Hematopoietic multipotent progenitor cell treated with erythropoietin and hydrocortisone succinate and interleukin-3 and kit ligand, for 17 days (in vitro differentiated cells): ENCODE results near the gene MAP4K1.
"Not testable (repeated sequence)": the region's sequence is repeated elsewhere in the genome, so short reads cannot be mapped to it uniquely, and the experiment has no call there.

Experiments used
- DNase-seq: peaks from one replicate; pipeline ENCODE4 v3.0.0-alpha.2; 2015; ENCODE audit warnings: low spot score

MAP4K1 gene

DNA sequence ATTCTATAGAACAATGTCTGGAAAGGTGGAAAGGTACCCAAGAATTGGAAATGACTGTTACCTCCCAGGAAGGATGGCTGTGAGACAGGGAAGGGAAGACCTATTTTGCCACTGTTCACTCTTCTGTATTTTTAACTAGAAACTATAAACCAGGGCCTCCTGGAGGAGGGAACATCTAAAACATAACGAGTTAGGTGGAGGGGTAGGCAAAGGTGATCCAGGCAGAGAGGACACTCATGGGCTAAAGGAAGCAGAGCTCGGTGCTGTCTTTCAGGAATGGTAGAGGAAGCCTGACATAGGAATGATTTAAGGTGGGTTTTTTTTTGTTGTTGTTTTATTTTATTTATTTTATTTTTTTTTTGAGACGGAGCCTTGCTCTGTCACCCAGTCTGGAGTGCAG, 7.1 kb upstream of the MAP4K1 start:
- DNase-seq: no peak

DNA sequence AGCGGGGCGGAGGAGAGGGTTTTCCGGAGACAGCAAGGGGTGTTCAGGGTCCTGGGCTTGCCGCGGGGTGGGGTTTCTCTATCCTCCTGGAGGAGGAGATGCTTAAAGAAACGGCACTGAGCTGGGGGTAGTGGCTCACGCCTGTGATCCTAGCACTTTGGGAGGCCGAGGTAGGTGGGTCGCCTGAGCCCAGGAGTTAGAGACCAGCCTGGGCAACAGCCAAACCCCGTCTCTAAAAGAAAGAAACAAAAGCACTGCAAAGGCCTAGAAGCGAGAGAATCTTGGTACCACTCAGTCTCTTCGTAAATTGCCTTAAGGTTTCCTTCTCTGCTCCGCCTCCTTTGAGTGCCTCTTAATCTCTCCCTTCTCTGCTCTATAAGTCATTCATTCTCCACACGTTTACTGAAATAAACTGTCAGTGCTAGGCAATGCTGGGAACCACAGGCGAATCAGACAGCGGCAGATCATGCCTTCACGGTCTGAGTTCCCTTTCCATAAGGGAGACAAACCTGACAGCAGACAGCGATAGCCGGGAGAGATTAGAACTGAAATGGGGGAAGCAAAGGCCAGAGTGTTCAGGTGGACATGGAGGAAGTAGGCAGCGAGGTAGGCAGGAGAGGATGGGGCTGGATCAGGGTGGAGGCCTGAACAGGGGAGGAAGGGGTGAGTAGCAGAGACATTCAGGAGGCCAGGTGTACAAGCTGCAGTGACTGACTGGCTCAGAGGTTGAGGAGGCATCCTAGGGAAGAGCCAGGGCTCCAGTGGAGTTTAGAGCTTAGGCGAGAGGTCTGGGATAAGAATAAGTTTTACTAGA, 1.8 kb upstream of the MAP4K1 start:
- DNase-seq: no peak

DNA sequence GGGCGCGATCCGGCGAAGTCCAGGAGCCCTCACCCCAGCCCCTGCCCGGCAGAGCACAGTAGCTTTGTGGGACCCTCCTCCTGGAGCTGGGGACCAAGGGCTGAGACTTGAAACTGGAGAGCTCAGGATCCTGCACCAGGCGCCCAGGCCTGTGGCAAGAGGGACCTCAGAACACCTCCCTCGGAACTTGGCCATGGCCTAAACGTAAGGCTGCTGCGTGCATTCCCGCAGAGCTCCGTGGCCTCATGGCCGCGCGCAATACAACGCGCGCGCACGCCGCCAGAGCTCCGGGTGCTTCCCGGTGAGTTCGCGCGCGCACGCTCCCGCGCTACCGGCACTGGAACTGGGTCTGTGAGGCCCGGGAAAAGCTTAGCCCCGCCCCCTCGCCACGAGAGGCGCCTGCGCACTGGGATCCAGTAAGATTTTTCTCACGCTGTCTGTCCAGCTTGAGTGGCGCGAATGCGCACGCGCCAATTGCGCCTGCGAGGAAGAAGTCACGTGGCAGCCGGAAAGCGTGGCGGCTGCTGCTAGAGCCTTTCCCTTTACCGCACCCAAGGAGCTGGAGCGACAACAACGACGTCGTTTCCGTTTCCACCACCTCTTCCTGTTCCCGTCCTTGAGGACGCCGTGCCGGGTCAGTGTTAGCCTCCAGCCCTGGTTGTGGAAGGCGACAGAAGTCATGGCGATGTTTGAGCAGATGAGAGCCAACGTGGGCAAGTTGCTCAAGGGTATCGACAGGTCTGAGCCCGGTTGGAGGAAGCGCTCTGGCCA, 1.0 kb upstream of the MAP4K1 start, which contains the start of gene EIF3K:
Gene EIF3K, plus strand, starts transcription at position 599 of the 771 bp plus-strand sequence. Its CDS starts 81 bp downstream, at position 680.
- peak; percentile 98 for DNase-seq

DNA sequence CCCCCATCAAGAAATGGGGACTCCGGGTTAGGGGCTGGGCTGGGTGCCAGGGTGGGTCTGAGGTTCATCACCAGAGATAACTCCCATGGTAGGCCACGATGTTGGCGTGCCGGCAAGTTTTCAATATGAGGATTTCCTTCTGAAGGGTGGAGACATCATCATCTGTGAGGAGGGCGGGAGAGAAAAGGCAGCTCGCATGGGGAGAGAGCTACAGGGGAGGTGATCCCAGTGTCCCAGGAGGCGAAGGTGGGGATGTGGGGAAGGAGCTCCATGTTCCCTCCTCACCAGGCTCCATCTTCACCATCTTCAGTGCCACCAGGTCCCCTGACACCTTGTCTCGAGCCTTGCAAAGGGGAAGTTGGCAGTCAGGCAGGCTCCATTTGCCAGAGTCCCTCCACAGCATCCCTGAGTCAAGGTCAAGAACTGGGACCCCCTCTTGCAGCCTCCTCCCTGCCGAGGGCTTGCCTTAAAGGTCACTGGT, 430 bp downstream of the MAP4K1 start:
- DNase-seq: no peak

DNA sequence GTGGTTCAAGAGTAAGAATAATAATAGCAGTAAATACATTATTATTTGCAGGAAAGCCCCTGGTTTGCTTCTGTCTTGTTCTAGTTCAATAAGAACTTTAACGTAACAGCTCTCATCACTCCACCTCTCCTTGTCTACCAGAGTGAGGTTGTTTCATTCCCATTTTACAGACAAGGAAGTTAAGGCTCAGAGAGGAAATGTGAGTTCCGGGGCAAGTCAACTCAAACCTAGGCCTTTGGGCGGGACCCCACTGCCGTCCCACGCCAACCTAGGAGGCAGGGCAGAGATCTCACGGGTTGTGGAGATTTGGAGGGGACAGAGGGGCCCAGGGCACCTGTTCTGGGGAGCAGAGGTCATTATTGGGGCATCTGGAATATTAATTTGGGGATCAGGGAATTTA, 1.5 kb downstream of the MAP4K1 start:
- DNase-seq: no peak

DNA sequence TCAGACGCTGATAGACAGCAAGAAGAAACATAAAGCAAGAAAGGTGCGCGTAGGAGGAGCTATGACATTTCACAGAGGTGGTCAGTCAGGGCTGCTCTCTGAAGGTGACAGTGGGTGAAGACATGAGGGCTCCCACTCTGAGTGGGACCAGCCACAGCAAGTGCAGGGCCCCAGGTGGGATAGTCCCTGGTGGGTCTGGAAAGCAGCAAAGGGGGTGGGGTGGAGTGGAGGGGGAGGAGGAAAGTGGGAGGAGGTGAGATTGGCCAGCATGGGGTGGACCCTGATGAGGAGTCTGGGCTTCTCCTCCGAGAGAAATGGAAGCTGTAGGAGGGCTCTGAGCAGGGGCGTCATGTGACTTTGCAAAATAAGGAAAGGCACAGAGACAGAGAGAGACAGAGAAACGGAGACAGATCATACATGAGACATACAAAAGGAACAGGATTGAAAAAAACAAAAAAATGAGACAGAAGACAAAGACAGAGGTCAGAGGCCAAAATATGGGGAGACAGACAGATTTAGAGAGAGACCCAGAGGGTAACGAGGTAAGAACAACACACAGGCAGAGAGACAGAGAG, 2.7 kb downstream of the MAP4K1 start:
- no peak for DNase-seq

DNA sequence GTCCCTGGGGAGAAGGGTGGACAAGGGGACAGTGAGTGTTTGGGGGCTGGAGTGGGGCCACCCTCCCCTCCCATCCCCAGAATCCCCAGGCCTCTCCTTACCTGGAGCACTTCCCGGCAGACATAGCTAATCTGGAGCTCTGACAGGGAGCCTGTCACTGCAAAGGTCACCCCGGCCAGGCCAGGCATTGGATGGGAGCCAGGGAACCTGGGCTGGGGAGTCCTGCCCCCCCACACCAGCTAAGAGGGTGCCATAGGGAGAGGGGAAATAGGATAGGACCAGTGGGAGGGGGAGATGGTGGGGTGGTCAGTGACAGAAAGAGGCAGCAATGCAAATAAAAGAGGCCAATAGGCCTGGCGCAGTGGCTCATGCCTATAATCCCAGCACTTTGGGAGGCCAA, 3.5 kb downstream of the MAP4K1 start:
- DNase-seq: no peak

DNA sequence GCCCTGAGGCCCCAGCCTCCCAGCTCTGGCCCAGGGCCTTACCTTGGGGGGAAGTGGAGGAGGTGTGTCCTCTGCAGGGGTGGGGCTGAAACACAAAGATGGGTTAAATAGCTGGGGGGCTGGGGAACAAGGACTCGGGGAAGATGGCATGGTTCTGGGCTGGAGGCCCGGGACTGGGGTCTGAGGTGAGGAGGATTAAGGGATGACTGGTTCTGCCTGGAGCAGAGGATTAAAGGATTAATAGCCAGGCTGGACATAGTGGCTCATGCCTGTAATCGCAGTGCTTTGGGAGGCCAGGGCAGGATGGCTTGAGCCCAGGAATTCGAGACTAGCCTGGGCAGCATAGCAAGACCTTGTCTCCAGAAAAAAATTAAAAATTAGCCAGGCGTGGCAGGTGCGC, 11.6 kb downstream of the MAP4K1 start:
- DNase-seq: no peak

DNA sequence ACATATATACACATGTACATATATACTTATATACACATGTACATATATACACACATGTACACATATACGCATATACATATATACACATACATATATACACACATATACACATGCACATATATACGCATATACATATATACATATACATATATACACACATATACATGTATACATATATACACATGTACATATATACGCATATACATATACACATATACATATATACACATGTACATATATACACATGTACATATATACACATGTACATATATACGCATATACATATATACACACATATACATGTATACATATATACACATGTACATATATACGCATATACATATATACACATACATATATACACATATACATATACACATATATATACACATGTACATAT, 14.9 kb downstream of the MAP4K1 start:
- DNase-seq: not testable (repeated sequence)

DNA sequence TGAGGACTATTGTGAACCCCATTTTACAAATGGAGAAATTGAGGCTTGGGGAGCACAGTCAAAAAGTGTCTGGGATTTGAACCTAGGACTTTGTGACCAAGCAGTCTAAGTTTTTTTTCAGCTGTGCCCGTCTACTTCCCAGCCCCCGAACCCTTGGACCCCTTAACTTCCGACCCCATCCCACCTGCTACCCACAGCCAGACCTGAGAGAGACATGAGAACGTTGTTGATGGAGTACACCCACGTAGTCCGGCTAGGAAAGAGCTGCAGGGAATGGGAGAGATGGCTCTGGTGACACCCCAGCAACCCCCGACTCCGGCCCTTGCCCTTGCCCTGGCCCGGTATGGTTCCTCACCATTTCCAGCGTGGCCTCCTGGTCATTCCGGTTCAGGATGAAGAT, 18.0 kb downstream of the MAP4K1 start:
- no peak for DNase-seq

DNA sequence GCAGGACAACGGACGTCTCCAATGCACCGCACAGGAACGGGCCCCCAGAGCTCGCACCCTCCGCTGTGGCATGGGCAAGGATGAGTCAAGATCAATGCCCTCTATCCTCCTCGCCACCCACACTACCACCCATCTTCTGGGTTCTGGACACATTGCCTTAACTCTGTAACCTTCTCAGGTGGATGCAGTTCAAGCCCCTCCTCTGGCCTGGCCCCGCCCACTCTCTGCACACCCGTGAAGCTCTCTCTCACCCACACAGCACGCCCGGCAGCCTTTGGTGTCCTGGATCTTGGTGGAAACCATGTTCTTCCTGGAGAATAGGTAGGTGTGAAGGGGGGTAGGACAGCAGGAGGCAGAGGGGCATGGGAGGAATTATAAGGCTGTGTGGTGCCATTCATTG, 20.7 kb downstream of the MAP4K1 start:
- DNase-seq: no peak

DNA sequence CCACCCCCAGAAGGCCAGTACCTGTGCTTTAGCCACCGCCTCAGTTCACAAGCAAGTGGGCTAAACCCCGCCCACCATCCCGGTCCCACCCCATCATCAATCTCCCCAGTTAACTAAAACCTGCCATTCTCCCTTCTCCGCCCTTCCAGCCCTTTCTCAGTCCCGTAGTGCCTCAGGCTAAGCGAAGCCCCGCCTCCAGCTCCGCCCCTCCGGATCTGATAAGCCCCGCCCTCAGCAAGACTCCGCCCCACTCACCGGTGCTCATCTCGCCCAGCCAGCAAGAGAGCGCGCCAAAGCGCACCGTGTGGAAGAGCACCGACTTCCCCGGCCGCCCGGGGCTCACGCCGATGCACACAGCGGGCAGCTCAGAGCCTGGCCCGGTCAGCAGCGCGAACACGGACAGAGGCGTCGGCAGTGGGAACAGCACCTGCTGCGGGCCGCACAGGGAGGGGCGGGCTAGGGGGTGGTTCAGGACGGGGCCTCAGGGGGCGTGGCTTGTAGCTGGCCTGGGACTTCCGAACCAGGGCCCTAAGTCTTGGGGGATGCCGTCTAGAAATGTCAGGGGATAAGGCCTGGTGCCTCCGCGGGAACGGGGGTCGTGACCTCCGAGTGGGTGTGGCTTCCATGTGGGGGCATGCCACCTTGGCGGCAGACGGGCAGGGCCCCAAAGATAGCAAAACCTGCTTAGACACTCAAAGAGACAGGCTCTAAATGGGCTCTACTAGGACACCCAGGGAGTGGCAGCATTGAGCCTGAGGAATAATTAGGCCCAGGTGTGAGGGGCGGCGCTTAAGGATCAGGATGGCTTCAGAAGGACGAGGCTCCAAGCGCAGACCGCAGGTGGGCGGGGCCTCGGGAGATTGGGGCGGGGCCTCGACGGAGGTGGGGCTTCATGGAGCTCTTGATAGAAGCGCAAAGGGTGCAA, 21.4 kb downstream of the MAP4K1 start:
- no peak for DNase-seq

DNA sequence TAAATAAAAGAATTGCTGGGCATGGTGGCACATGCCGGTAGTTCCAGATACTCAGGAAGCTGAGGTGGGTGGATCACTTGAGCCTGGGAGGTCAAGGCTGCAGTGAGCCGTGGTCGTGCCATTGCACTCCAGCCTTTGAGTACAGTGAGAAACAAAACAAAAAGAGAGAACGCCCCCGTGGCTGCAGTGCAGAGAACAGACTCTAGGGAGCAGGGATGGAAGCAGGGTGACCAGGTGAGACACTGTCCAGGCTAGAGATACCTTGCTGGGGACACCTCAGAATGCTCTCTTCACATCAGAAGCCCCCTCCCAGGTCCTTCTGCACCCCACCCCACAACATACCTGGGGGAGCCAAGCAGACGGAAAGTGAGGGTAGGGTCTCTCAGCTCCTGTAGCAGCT, 24.8 kb downstream of the MAP4K1 start:
- DNase-seq: no peak

DNA sequence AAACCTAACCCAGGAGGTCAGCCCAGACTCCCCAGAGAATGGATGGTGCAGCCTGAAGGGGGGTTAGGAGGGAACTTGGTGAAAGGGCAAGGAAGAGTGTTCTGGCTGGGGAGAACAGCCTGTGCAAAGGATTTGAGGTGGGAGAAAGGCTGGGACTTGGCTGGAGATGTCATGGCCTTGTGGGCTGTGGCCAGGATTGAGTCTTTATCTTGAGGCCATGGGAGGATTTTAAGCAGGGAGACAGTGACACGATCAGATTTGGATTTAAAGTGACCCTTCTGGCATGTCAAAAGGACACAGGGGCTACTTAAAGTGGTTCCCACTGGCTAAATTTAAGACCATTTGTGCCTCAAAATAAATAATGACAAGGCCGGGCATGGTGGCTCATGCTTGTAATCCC, 29.7 kb downstream of the MAP4K1 start:
- DNase-seq: no peak

DNA sequence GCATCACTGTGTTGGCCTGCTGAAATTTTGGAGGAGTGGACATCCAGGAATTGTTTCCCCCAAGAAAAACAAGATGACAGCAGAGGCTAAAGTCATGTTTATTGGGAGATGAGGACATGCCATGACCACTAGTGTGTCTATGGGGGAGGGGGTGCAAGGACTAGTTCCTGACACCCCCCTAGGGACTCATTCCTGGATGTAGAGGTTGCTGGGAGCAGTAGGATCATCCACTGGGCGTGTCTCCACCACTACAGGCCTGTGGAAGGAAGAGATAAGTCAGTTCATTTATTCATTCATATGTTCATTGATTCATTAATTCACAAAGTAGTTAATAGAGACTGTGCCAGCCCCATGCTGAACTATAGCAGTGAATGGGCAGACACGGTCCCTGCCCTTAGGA, 30.2 kb downstream of the MAP4K1 start:
- no peak for DNase-seq

DNA sequence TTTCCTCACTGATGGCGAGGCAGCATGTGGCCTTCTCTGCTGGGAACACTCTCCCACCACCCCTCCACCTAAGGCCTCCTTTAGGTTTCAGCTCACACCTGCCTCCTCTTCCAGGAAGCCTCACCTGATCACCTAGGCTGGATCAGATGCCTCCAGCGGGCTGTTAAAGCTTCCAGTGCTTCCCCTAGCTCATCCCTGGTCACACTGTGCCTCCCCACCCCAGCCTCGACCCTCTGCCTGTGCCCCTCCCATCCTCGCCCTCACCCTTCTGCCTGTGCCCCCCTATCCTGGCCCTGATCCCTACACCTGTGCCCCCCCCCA, 33.8 kb downstream of the MAP4K1 start:
- no peak for DNase-seq

DNA sequence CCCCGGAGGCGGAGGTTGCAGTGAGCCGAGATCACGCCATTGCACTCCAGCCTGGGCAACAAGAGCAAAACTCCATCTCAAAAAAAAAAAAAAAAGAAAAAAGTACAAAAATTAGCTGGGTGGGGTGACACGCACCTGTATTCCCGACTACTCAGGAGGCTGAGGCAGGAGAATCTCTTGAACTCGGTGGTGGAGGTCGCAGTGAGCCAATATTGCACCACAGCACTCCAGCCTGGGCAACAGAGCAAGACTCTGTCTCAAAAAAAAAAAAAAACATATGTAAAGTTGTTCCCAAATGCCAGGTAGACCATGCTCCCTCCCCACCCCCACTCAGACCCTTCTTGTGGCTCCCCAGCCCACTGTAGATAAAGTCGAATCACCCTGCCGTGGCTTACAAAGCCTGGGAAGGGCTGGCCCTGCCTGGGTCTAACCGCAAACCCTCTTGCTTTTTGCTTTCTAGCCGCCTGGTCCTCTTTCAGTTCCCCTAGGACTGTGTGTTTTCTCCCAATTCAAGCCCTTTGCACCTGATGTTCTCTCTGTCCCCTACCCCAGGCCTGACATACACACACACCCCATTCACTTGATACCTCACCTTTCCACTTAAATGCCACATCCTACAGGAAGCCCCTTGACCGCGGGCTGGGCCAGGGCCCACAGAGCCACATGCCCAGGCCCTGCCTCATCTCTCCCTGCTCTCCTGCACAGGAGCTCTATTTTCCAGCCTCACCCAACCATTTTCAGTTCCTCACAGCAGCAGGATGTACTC, 34.4 kb downstream of the MAP4K1 start:
- DNase-seq: no peak

DNA sequence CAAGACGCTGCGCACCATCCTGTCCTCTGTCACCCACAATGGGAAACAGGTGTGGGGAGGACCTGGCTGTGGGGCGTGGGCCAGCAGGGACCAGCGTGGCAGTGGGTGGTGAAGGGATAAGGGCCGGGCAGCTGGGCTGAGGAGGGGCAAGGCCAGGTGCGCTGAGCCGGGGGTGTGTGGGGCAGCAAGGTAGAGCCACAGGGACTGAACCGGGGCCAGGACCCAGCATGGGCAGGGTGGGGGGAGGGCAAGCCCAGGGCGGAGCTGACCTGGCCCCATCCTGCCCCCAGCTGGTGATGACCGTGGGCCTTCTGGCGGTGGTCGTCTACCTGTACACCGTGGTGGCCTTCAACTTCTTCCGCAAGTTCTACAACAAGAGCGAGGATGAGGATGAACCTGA, 37.7 kb downstream of the MAP4K1 start:
- no peak for DNase-seq

DNA sequence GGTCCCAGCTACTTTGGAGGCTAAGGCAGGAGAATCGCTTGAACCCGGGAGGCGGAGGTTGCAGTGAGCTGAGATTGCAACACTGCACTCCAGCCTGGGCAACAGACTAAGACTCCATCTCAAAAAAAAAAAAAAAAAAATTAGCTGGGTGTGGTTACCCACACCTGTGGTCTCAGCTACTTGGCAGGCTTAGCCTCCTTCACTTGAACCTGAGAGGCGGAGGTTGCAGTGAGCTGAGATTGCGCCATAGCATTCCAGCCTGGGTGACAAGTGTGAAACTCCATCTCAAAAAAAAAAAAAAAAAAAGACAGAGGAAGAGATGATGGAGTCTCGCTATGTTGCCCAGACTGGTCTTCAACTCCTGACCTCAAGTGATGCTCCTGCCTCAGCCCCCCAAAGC, 38.4 kb downstream of the MAP4K1 start:
- not testable (repeated sequence) for DNase-seq

DNA sequence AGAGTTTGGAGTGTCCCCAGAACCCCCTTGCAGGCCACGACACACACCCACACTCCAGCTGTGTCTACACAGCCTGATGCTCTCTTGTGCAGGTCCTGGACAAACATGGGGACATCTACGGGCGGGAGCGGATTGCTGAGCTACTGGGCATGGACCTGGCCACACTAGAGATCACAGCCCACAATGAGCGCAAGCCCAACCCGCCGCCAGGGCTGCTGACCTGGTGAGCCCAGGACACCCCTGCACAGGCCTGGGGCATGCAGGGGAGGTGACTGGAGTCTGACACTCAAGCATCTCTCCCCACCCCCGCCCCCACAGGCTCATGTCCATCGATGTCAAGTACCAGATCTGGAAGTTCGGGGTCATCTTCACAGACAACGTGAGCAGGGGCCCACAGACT, 39.9 kb downstream of the MAP4K1 start:
- no peak for DNase-seq

DNA sequence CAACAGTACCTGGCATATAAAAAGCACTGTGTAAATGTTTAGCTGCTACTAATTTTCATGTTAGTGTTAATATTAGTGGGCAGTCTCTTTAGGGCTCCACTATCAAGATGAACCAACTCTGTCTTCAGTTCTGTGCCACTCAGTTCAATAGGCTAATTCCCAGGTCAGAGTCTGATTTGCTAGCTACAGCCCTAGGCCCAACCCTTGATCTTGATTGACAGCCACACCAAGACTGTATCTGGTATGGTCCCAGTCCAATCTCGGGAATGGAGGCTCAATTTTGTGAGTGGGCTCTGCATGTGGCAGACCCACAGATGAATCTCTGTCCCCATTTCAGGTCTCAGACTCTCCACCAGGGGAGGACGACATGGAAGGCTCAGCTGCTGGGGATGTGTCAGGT, 46.1 kb downstream of the MAP4K1 start:
- DNase-seq: no peak
